Ishikawa (cell line): Measurements from ENCODE around the gene THAP4.

Source experiments
- CEBPB ChIP-seq: IDR thresholded peaks from 2 replicates; pipeline ENCODE4 v1.6.1; 2012
- CREB1 ChIP-seq: IDR thresholded peaks from 2 replicates; pipeline ENCODE4 v1.6.1; 2012; ENCODE audit warnings: low read depth
- EGR1 ChIP-seq: IDR thresholded peaks from 2 replicates; pipeline ENCODE4 v1.6.1; 2012
- EP300 ChIP-seq: IDR thresholded peaks from 2 replicates; pipeline ENCODE4 v1.6.1; 2012; ENCODE audit warnings: borderline replicate concordance
- FOXM1 ChIP-seq: IDR thresholded peaks from 2 replicates; pipeline ENCODE4 v1.6.1; 2012; ENCODE audit warnings: low read depth, borderline replicate concordance
- NFIC ChIP-seq: IDR thresholded peaks from 2 replicates; pipeline ENCODE4 v1.6.1; 2012
- RAD21 ChIP-seq: IDR thresholded peaks from 2 replicates; pipeline ENCODE4 v1.6.1; 2012; ENCODE audit warnings: low read depth
- REST ChIP-seq: IDR thresholded peaks from 2 replicates; pipeline ENCODE4 v1.6.1; 2012; ENCODE audit warnings: low read depth, mild to moderate bottlenecking
- TAF1 ChIP-seq: IDR thresholded peaks from 2 replicates; pipeline ENCODE4 v1.6.1; 2012; ENCODE audit warnings: low read depth, mild to moderate bottlenecking
- TCF12 ChIP-seq: IDR thresholded peaks from 2 replicates; pipeline ENCODE4 v1.6.1; 2012; ENCODE audit warnings: low read depth
- TEAD4 ChIP-seq: IDR thresholded peaks from 2 replicates; pipeline ENCODE4 v1.6.1; 2012
- USF1 ChIP-seq: IDR thresholded peaks from 2 replicates; pipeline ENCODE4 v1.6.1; 2012
- YY1 ChIP-seq: IDR thresholded peaks from 2 replicates; pipeline ENCODE4 v1.6.1; 2012; ENCODE audit warnings: low read depth
- ZBTB7A ChIP-seq: IDR thresholded peaks from 2 replicates; pipeline ENCODE4 v1.6.1; 2012; ENCODE audit warnings: low read depth
- TF ChIP-seq, protein P1 (sequence below): IDR thresholded peaks from 2 replicates; pipeline ENCODE4 v1.6.1; 2012

The THAP4 gene

DNA sequence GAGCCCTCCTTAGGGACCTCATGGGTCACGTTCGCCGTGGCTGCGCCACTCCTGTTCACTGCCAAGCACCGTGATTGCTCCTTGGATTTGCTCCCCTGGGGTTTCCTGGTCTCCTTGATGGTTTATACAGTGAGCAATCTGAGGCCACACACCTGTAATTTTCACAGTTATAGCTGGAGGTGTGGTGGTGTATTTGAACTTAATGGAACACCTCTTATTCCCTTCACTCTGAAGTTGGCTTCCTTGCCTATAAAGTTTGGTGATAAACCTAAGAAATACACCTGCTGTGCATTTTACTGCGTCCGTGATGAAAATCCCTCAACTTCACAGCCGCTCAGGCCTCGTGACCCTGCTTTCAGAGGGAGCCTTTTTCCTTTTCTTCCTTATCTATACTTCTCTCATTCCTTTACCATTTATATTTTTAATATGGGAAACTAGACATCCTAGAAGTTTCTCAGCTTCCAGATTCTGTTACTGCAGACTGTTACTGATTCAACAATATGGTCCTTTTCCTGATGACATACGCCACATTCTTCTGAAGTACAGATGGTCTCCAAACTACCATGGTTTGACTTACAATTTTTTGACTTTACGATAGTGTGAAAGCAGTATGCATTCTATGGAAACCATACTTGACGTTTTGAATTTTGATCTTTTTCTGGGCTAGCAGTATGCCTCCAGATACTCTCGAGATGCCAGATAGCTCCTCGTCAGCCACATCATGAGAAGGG, 9.1 kb upstream of the THAP4 start:
- TF ChIP-seq CREB1, result no peak
- TF ChIP-seq USF1, result no peak
- TF ChIP-seq TEAD4, result no peak
- no peak for TF ChIP-seq YY1
- TF ChIP-seq EP300, result no peak
- no peak for TF ChIP-seq TCF12
- TF ChIP-seq FOXM1, result no peak
- no peak for TF ChIP-seq REST
- TF ChIP-seq TAF1, result no peak
- no peak for TF ChIP-seq NFIC
- TF ChIP-seq EGR1, result no peak

DNA sequence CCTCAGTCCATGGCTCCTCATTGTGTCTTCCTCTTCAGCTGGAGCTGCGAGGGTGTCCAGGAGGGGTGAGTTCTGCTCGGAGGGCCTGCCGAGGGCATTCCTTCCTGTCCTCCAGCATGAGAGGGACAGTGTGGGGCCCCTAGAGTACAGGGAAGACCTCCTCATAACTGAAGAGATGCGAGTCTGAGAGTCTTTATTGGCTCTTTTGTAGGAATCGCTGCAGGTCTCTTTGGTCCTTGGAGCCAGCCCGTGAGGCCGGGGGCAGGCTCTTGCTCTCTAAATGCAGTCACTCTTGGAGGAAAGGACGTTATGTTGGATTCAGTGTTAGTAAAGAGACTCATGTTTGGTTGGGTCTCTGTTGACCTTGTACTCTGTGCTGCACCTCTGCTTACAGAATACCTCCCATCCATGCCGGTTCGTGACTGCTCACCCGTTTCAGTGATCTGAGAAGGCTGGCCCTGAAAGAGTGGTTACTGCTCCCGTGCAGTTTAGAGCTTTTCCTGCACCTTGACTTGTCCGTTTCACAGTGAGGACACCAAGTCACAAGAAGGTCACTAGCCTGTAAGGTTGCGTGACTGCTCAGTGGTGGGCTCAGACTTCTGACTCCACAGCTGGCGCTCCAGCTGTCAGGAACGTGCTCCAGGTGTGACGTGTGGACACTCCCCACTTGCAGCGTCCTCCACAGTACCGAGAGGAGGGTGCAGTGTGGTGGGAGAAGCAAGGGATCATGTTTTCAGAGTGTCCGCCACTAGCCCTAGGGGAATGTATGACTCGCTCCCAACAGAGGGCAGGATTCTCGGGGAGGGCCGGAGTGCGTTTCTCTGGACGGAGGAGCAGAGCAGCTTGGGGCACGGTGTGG, 8.3 kb upstream of the THAP4 start:
- no peak for TF ChIP-seq EP300
- TF ChIP-seq CEBPB, result no peak
- no peak for TF ChIP-seq TCF12
- TF ChIP-seq TAF1, result no peak

- TF ChIP-seq CREB1, result no peak
- no peak for TF ChIP-seq EP300
- no peak for TF ChIP-seq YY1
- TF ChIP-seq RAD21, result no peak
- TF ChIP-seq FOXM1, result no peak
- TF ChIP-seq ZBTB7A, result no peak
- no peak for TF ChIP-seq CEBPB
- TF ChIP-seq, protein P1, sequence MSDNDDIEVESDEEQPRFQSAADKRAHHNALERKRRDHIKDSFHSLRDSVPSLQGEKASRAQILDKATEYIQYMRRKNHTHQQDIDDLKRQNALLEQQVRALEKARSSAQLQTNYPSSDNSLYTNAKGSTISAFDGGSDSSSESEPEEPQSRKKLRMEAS, result no peak
- TF ChIP-seq TAF1, result no peak
- TF ChIP-seq USF1, result no peak
- no peak for TF ChIP-seq TCF12
- TF ChIP-seq REST, result no peak
- TF ChIP-seq EGR1, result no peak
- no peak for TF ChIP-seq TEAD4
- TF ChIP-seq NFIC, result no peak
These were observed 4.7 kb upstream of the THAP4 start for GRCh38 chr2:241641631-241642030.

DNA sequence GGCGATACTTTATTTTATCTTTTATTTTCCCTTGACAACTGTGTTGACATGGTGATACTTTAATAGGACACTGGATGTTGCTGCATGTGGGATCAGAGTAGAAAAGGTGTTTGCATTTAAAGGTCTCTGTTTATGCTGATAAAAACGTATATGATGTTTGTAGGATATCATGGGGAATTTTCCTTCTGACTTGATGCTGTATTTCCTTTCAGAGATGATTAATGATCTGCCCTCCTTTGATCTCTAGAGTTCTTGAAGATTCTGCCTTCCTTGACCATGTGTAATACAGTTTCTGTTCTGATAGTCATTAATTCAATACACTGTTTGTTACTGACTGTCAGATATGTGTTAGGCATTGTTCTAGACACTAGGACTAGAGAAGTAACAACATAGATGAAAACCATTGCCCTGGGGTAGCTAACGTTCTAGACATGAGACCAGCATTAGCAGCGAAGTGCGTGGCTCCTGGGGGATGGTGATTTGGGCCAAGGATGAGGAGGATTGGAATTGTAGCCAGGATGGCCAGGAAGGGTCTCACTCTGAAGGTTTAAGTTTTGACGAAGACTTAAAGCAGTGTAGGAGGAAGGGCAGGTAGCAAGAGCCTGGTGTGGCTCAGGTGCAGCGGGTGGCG, 3.3 kb upstream of the THAP4 start:
- no peak for TF ChIP-seq YY1
- TF ChIP-seq TAF1, result no peak
- TF ChIP-seq ZBTB7A, result no peak
- TF ChIP-seq REST, result no peak
- no peak for TF ChIP-seq USF1
- no peak for TF ChIP-seq CREB1
- TF ChIP-seq NFIC, result no peak
- TF ChIP-seq, protein P1, result no peak
- TF ChIP-seq TCF12, result no peak
- TF ChIP-seq CEBPB, result no peak
- no peak for TF ChIP-seq FOXM1
- no peak for TF ChIP-seq RAD21
- TF ChIP-seq EP300, result no peak
- TF ChIP-seq EGR1, result no peak
- TF ChIP-seq TEAD4, result no peak
